Measurements from ENCODE around the gene RICTOR.

Gene RICTOR

GRCh38 chr5:38922199-38922598 lies 152.0 kb downstream of the RICTOR start:
- no peak for TF ChIP-seq TCF4 (CRISPR knock-in tag; IDR thresholded peaks at IDR 0.05; ENCODE audit: borderline replicate concordance)
- ATAC-seq = peak; percentile 91

GRCh38 chr5:38921174-38921573 lies 153.0 kb downstream of the RICTOR start:
- no peak for TF ChIP-seq CREB5 (CRISPR knock-in tag; IDR thresholded peaks at IDR 0.05; ENCODE audit: low read depth)
- no peak for TF ChIP-seq TCF4 (CRISPR knock-in tag; IDR thresholded peaks at IDR 0.05; ENCODE audit: borderline replicate concordance)
- TF ChIP-seq, protein P1, sequence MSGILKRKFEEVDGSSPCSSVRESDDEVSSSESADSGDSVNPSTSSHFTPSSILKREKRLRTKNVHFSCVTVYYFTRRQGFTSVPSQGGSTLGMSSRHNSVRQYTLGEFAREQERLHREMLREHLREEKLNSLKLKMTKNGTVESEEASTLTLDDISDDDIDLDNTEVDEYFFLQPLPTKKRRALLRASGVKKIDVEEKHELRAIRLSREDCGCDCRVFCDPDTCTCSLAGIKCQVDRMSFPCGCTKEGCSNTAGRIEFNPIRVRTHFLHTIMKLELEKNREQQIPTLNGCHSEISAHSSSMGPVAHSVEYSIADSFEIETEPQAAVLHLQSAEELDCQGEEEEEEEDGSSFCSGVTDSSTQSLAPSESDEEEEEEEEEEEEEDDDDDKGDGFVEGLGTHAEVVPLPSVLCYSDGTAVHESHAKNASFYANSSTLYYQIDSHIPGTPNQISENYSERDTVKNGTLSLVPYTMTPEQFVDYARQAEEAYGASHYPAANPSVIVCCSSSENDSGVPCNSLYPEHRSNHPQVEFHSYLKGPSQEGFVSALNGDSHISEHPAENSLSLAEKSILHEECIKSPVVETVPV (CRISPR knock-in tag; IDR thresholded peaks at IDR 0.05) = no peak
- TF ChIP-seq CSDC2 (CRISPR knock-in tag; IDR thresholded peaks at IDR 0.05) = no peak
- TF ChIP-seq ESRRG (CRISPR knock-in tag; IDR thresholded peaks at IDR 0.05) = no peak
- TF ChIP-seq ZNF70 (CRISPR knock-in tag; IDR thresholded peaks at IDR 0.05) = no peak
- TF ChIP-seq ARNTL (CRISPR knock-in tag; IDR thresholded peaks at IDR 0.05; ENCODE audit: borderline replicate concordance, low read depth) = no peak
- TF ChIP-seq, protein P2, sequence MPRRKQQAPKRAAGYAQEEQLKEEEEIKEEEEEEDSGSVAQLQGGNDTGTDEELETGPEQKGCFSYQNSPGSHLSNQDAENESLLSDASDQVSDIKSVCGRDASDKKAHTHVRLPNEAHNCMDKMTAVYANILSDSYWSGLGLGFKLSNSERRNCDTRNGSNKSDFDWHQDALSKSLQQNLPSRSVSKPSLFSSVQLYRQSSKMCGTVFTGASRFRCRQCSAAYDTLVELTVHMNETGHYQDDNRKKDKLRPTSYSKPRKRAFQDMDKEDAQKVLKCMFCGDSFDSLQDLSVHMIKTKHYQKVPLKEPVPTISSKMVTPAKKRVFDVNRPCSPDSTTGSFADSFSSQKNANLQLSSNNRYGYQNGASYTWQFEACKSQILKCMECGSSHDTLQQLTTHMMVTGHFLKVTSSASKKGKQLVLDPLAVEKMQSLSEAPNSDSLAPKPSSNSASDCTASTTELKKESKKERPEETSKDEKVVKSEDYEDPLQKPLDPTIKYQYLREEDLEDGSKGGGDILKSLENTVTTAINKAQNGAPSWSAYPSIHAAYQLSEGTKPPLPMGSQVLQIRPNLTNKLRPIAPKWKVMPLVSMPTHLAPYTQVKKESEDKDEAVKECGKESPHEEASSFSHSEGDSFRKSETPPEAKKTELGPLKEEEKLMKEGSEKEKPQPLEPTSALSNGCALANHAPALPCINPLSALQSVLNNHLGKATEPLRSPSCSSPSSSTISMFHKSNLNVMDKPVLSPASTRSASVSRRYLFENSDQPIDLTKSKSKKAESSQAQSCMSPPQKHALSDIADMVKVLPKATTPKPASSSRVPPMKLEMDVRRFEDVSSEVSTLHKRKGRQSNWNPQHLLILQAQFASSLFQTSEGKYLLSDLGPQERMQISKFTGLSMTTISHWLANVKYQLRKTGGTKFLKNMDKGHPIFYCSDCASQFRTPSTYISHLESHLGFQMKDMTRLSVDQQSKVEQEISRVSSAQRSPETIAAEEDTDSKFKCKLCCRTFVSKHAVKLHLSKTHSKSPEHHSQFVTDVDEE (CRISPR knock-in tag; IDR thresholded peaks at IDR 0.05) = no peak
- no peak for TF ChIP-seq TOX (CRISPR knock-in tag; IDR thresholded peaks at IDR 0.05; ENCODE audit: borderline replicate concordance)
- no peak for TF ChIP-seq ISL1 (CRISPR knock-in tag; IDR thresholded peaks at IDR 0.05)
- no peak for TF ChIP-seq ZFP3 (CRISPR knock-in tag; IDR thresholded peaks at IDR 0.05)
- TF ChIP-seq GLIS3 (CRISPR knock-in tag; IDR thresholded peaks at IDR 0.05) = no peak
- no peak for TF ChIP-seq SNAI2 (CRISPR knock-in tag; IDR thresholded peaks at IDR 0.05)
- TF ChIP-seq PPARA (CRISPR knock-in tag; IDR thresholded peaks at IDR 0.05; ENCODE audit: borderline replicate concordance) = no peak
- TF ChIP-seq, protein P3, sequence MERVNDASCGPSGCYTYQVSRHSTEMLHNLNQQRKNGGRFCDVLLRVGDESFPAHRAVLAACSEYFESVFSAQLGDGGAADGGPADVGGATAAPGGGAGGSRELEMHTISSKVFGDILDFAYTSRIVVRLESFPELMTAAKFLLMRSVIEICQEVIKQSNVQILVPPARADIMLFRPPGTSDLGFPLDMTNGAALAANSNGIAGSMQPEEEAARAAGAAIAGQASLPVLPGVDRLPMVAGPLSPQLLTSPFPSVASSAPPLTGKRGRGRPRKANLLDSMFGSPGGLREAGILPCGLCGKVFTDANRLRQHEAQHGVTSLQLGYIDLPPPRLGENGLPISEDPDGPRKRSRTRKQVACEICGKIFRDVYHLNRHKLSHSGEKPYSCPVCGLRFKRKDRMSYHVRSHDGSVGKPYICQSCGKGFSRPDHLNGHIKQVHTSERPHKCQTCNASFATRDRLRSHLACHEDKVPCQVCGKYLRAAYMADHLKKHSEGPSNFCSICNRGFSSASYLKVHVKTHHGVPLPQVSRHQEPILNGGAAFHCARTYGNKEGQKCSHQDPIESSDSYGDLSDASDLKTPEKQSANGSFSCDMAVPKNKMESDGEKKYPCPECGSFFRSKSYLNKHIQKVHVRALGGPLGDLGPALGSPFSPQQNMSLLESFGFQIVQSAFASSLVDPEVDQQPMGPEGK (CRISPR knock-in tag; IDR thresholded peaks at IDR 0.05; ENCODE audit: borderline replicate concordance) = no peak
- TF ChIP-seq ZC3H10 (CRISPR knock-in tag; IDR thresholded peaks at IDR 0.05) = no peak
- TF ChIP-seq BACH2 (CRISPR knock-in tag; IDR thresholded peaks at IDR 0.05; ENCODE audit: borderline replicate concordance) = no peak
- no peak for TF ChIP-seq RARB (CRISPR knock-in tag; IDR thresholded peaks at IDR 0.05)
- TF ChIP-seq OSR1 (CRISPR knock-in tag; IDR thresholded peaks at IDR 0.05) = no peak
- ATAC-seq = no peak

- TF ChIP-seq TOX (CRISPR knock-in tag; IDR thresholded peaks at IDR 0.05; ENCODE audit: borderline replicate concordance) = no peak
- no peak for TF ChIP-seq RARB (CRISPR knock-in tag; IDR thresholded peaks at IDR 0.05)
- no peak for TF ChIP-seq ARNTL (CRISPR knock-in tag; IDR thresholded peaks at IDR 0.05; ENCODE audit: borderline replicate concordance, low read depth)
- TF ChIP-seq POU6F1 (CRISPR knock-in tag; IDR thresholded peaks at IDR 0.05; ENCODE audit: borderline replicate concordance, low read depth) = no peak
- no peak for TF ChIP-seq BACH2 (CRISPR knock-in tag; IDR thresholded peaks at IDR 0.05; ENCODE audit: borderline replicate concordance)
- no peak for TF ChIP-seq ZC3H10 (CRISPR knock-in tag; IDR thresholded peaks at IDR 0.05)
- TF ChIP-seq, protein P2 (CRISPR knock-in tag; IDR thresholded peaks at IDR 0.05) = no peak
- TF ChIP-seq, protein P1 (CRISPR knock-in tag; IDR thresholded peaks at IDR 0.05) = no peak
- ATAC-seq = no peak
These were observed 157.4 kb downstream of the RICTOR start for GRCh38 chr5:38916802-38917201.

Measured in SK-N-SH treated with all-trans-retinoic acid at 6 μM for 48 hours (cell line).